GM12878 (cell line): ENCODE measurements around the gene INPP5D. TPM values are rescaled to one million over a fixed set of nuclear protein-coding genes. Genes with fewer than 3 reads are reported as not detected.

Experiments
- BACH1 ChIP-seq: fragments of 450-650 bp; IDR thresholded peaks from 2 replicates; pipeline ENCODE4 v1.6.1; 2017; ENCODE audit warnings: mild to moderate bottlenecking, borderline replicate concordance
- CBFB ChIP-seq: IDR thresholded peaks from 2 replicates; pipeline ENCODE4 v1.6.1; 2016; ENCODE audit warnings: antibody characterized with exemption, low read depth
- EP300 ChIP-seq, 2 experiments: fragments of 150-350 bp in 1 of 2; IDR thresholded peaks; 2 replicates each; pipeline ENCODE4 v1.6.1; 2011 to 2012; ENCODE audit warnings: low read depth in 2 of 2, low read length in 2 of 2, borderline replicate concordance in 1 of 2, improper control_type of control experiment in 1 of 2, inconsistent platforms in 1 of 2; ENCODE audit not compliant: control insufficient read depth in 1 of 2
- JUNB ChIP-seq: IDR thresholded peaks from 2 replicates; pipeline ENCODE4 v1.6.1; 2016; ENCODE audit warnings: antibody characterized with exemption, mild to moderate bottlenecking
- MXI1 ChIP-seq: fragments of 150-350 bp; IDR thresholded peaks from 2 replicates; pipeline ENCODE4 v1.6.1; 2011; ENCODE audit warnings: low read depth, mild to moderate bottlenecking, inconsistent platforms, low read length, improper control_type of control experiment
- NR2C1 ChIP-seq: fragments of 450-650 bp; IDR thresholded peaks from 2 replicates; pipeline ENCODE4 v1.6.1; 2017; ENCODE audit warnings: antibody characterized with exemption, mild to moderate bottlenecking, moderate library complexity
- NR2F1 ChIP-seq: fragments of 450-650 bp; conservative IDR thresholded peaks from 2 replicates; pipeline ENCODE4 v1.6.1; 2017; ENCODE audit warnings: mild to moderate bottlenecking
- RB1 ChIP-seq: fragments of 450-650 bp; formaldehyde crosslinking; IDR thresholded peaks from 2 replicates; pipeline ENCODE4 v1.6.1; 2017; ENCODE audit warnings: mild to moderate bottlenecking, borderline replicate concordance
- RFX5 ChIP-seq: IDR thresholded peaks from 2 replicates; pipeline ENCODE4 v1.6.1; 2011; ENCODE audit warnings: low read depth, low read length, improper control_type of control experiment
- TCF7 ChIP-seq: IDR thresholded peaks from 2 replicates; pipeline ENCODE4 v1.6.1; 2014; ENCODE audit warnings: antibody characterized with exemption, borderline replicate concordance
- ZNF274 ChIP-seq: IDR thresholded peaks from one replicate; pipeline ENCODE4 v1.8.0; 2011; ENCODE audit not compliant: insufficient read length, insufficient read depth
- polyA plus RNA-seq, 11 experiments: library from polyadenylated mRNA; depleted of rRNA in 4 of 11; unstranded in 6 of 11; stranded (reverse) in 5 of 11; fragments of >200 nt; fragmentation: Nextera tagmentation in 4 of 11; fragmentation: Illumina TruSeq in 1 of 11; extraction: Ambion mirVana in 4 of 11; extraction: Trizol in 1 of 11; gene quantifications; 1 replicate in 1 of 11; 2 replicates in 10 of 11; pipeline versions ENCODE4 v1.2.1 to v1.2.3, GENCODE V29; 2011 to 2016; ENCODE audit warnings: inconsistent platforms in 2 of 11, missing spikeins in 2 of 11, low read depth in 1 of 11
- total RNA-seq, 4 experiments: library from RNA; depleted of rRNA in 3 of 4; stranded (reverse); fragments of >200 nt in 3 of 4; fragmentation: Illumina TruSeq in 1 of 4; extraction: Trizol in 1 of 4; gene quantifications; 2 replicates each; pipeline versions ENCODE4 v1.2.1 to v1.2.3, GENCODE V29; 2013 to 2021
- TF ChIP-seq, protein P1 (sequence below): fragments of 450-650 bp; IDR thresholded peaks from 2 replicates; pipeline ENCODE4 v1.6.1; 2017; ENCODE audit warnings: mild to moderate bottlenecking, moderate library complexity
- TF ChIP-seq, protein P2 (sequence below): fragments of 450-650 bp; formaldehyde crosslinking; IDR thresholded peaks from 2 replicates; pipeline ENCODE4 v1.4.0; 2020; ENCODE audit warnings: mild to moderate bottlenecking, moderate library complexity

The INPP5D gene
- total and polyA plus RNA-seq, 10 of the 15 experiments (the other 5 are each of a cell fraction or from before 2014, with no cell fraction given) = 11.8 to 139 (median 88.8) TPM

GRCh38 chr2:233081232-233081730 lies 21.1 kb downstream of the INPP5D start (continued):
- TF ChIP-seq, protein P1, sequence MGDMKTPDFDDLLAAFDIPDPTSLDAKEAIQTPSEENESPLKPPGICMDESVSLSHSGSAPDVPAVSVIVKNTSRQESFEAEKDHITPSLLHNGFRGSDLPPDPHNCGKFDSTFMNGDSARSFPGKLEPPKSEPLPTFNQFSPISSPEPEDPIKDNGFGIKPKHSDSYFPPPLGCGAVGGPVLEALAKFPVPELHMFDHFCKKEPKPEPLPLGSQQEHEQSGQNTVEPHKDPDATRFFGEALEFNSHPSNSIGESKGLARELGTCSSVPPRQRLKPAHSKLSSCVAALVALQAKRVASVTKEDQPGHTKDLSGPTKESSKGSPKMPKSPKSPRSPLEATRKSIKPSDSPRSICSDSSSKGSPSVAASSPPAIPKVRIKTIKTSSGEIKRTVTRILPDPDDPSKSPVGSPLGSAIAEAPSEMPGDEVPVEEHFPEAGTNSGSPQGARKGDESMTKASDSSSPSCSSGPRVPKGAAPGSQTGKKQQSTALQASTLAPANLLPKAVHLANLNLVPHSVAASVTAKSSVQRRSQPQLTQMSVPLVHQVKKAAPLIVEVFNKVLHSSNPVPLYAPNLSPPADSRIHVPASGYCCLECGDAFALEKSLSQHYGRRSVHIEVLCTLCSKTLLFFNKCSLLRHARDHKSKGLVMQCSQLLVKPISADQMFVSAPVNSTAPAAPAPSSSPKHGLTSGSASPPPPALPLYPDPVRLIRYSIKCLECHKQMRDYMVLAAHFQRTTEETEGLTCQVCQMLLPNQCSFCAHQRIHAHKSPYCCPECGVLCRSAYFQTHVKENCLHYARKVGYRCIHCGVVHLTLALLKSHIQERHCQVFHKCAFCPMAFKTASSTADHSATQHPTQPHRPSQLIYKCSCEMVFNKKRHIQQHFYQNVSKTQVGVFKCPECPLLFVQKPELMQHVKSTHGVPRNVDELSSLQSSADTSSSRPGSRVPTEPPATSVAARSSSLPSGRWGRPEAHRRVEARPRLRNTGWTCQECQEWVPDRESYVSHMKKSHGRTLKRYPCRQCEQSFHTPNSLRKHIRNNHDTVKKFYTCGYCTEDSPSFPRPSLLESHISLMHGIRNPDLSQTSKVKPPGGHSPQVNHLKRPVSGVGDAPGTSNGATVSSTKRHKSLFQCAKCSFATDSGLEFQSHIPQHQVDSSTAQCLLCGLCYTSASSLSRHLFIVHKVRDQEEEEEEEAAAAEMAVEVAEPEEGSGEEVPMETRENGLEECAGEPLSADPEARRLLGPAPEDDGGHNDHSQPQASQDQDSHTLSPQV = peak; percentile 10; the same call in 1 of the 2 replicates
- TF ChIP-seq JUNB (peak; percentile 28), EP300 (IDR thresholded peaks at IDR 0.05; ENCODE audit: borderline replicate concordance in 1 of 2, control insufficient read depth in 1 of 2, low read depth in 2 of 2, low read length in 2 of 2) (peak; percentile 46 to 56; a peak in 1 of 4 replicates), ZNF274 (no peak), NR2C1 (peak; percentile 29), CBFB (peak; percentile 30; the same call in 1 of the 2 replicates), RFX5 (peak; percentile 71; the same call in 1 of the 2 replicates), BACH1 (peak; percentile 47; the same call in 1 of the 2 replicates), NR2F1 (peak; percentile 60), RB1 (no peak), MXI1 (0 out of 2 replicates have a peak, but pooled peaks have one; percentile 46), TCF7 (peak; percentile 64; the same call in 1 of the 2 replicates)
- TF ChIP-seq, protein P2, sequence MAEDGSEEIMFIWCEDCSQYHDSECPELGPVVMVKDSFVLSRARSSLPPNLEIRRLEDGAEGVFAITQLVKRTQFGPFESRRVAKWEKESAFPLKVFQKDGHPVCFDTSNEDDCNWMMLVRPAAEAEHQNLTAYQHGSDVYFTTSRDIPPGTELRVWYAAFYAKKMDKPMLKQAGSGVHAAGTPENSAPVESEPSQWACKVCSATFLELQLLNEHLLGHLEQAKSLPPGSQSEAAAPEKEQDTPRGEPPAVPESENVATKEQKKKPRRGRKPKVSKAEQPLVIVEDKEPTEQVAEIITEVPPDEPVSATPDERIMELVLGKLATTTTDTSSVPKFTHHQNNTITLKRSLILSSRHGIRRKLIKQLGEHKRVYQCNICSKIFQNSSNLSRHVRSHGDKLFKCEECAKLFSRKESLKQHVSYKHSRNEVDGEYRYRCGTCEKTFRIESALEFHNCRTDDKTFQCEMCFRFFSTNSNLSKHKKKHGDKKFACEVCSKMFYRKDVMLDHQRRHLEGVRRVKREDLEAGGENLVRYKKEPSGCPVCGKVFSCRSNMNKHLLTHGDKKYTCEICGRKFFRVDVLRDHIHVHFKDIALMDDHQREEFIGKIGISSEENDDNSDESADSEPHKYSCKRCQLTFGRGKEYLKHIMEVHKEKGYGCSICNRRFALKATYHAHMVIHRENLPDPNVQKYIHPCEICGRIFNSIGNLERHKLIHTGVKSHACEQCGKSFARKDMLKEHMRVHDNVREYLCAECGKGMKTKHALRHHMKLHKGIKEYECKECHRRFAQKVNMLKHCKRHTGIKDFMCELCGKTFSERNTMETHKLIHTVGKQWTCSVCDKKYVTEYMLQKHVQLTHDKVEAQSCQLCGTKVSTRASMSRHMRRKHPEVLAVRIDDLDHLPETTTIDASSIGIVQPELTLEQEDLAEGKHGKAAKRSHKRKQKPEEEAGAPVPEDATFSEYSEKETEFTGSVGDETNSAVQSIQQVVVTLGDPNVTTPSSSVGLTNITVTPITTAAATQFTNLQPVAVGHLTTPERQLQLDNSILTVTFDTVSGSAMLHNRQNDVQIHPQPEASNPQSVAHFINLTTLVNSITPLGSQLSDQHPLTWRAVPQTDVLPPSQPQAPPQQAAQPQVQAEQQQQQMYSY (CRISPR knock-in tag) = 0 out of 2 replicates have a peak, but pooled peaks have one; percentile 4
